GM12878 (cell line): Measurements from ENCODE around the gene CHSY3. TPM values are rescaled to one million over a fixed set of nuclear protein-coding genes. Genes with fewer than 3 reads are reported as not detected.

Experiments
- ATAC-seq: fragments of 200-7000 bp; cut with Tn5 transposase; 3 replicates; pipeline ENCODE4 v1.9.1; 2020; ENCODE audit warnings: mild to moderate bottlenecking, moderate library complexity
- BruUV-seq: library from RNA; stranded (reverse); fragments of 400-500 nt; replicated peaks from 2 replicates; lab custom pipeline; 2021; lab: Mats Ljungman, UMichigan
- CTCF ChIA-PET: fragments of 300-600 bp; sonication (Branson Sonifier 250); formaldehyde crosslinking; extraction: SDS; loops from one replicate; lab custom pipeline; 2021; ENCODE audit warnings: inconsistent platforms; lab: Yijun Ruan, JAX
- POLR2A ChIA-PET: fragments of 350-600 bp; formaldehyde crosslinking; extraction: SDS; loops from one replicate; lab custom pipeline; 2021; ENCODE audit warnings: inconsistent platforms; lab: Charles Lee
- RAD21 ChIA-PET: fragments of 300-600 bp; sonication (Branson Sonifier 250); formaldehyde crosslinking; loops from one replicate; lab custom pipeline; 2023; ENCODE audit warnings: antibody characterized with exemption; ENCODE audit not compliant: unreplicated experiment; lab: Charles Lee
- SMC1A ChIA-PET: fragments of 300-600 bp; sonication (Branson Sonifier 250); formaldehyde crosslinking; loops from one replicate; lab custom pipeline; 2023; ENCODE audit not compliant: unreplicated experiment, uncharacterized antibody; lab: Charles Lee
- DNase-seq: peaks from one replicate; pipeline ENCODE4 v3.0.0-alpha.2; 2011; ENCODE audit warnings: low read depth, low spot score
- FAIRE-seq: peaks from 3 replicates; lab custom pipeline; 2011; peaks lifted over from hg19 to GRCh38; lab: Jason Lieb, UNC
- H2AFZ ChIP-seq: 2 replicates; pipeline ENCODE4 v1.6.0; 2011; ENCODE audit warnings: low read depth, low read length, control low read depth; ENCODE audit not compliant: control insufficient read depth
- H3K27ac ChIP-seq: 2 replicates; pipeline ENCODE4 v1.5.1; 2011; ENCODE audit warnings: control low read depth; ENCODE audit not compliant: control insufficient read depth, insufficient read depth
- H3K27me3 ChIP-seq, 2 experiments: replicated peaks in 1 of 2; 2 replicates each; pipeline versions ENCODE4 v1.6.0 to v1.6.1; 2011; ENCODE audit warnings: low read length in 1 of 2; ENCODE audit not compliant: control insufficient read depth in 2 of 2, insufficient read depth in 2 of 2
- H3K36me3 ChIP-seq, 2 experiments: 2 replicates each; pipeline ENCODE4 v1.5.1; 2011; ENCODE audit warnings: low read length in 1 of 2; ENCODE audit not compliant: control insufficient read depth in 2 of 2, insufficient read depth in 2 of 2
- H3K4me1 ChIP-seq: 2 replicates; pipeline ENCODE4 v1.6.1; 2011; ENCODE audit warnings: mild to moderate bottlenecking, low read length, moderate library complexity, mixed read lengths; ENCODE audit not compliant: control insufficient read depth, insufficient read depth
- H3K4me2 ChIP-seq: 2 replicates; pipeline ENCODE4 v1.6.0; 2011; ENCODE audit warnings: control low read depth; ENCODE audit not compliant: control insufficient read depth, insufficient read depth
- H3K4me3 ChIP-seq: fragments of 200-600 bp; sonication (generic); 2 replicates; pipeline ENCODE4 v1.5.1; 2016
- H3K79me2 ChIP-seq: 2 replicates; pipeline ENCODE4 v1.6.0; 2011; ENCODE audit warnings: low read length; ENCODE audit not compliant: control insufficient read depth, insufficient read depth
- H3K9ac ChIP-seq: 2 replicates; pipeline ENCODE4 v1.8.0; 2011; ENCODE audit warnings: low read length, control low read depth, mixed read lengths; ENCODE audit not compliant: control insufficient read depth, insufficient read depth
- H3K9me3 ChIP-seq: replicated peaks from 3 replicates; pipeline ENCODE4 v1.5.1; 2011; ENCODE audit warnings: mild to moderate bottlenecking, low read length; ENCODE audit not compliant: control insufficient read depth, insufficient read depth
- H4K20me1 ChIP-seq: 2 replicates; pipeline ENCODE4 v1.6.0; 2011; ENCODE audit not compliant: control insufficient read depth, insufficient read depth
- BRCA1 ChIP-seq: IDR thresholded peaks from 2 replicates; pipeline ENCODE4 v1.6.1; 2011; ENCODE audit warnings: low read depth, low read length, improper control_type of control experiment
- CREB1 ChIP-seq: IDR thresholded peaks from 2 replicates; pipeline ENCODE4 v1.6.1; 2012; ENCODE audit warnings: low read depth, mild to moderate bottlenecking, inconsistent platforms
- LARP7 ChIP-seq: fragments of 450-650 bp; IDR thresholded peaks from 2 replicates; pipeline ENCODE4 v1.6.1; 2017; ENCODE audit warnings: mild to moderate bottlenecking
- MTA2 ChIP-seq: fragments of 450-650 bp; IDR thresholded peaks from 2 replicates; pipeline ENCODE4 v1.6.1; 2016; ENCODE audit warnings: low read depth, mild to moderate bottlenecking, moderate library complexity
- PAX5 ChIP-seq: IDR thresholded peaks from 2 replicates; pipeline ENCODE4 v1.6.1; 2011; ENCODE audit warnings: low read depth, low read length, borderline replicate concordance
- PRDM15 ChIP-seq: fragments of 450-650 bp; formaldehyde crosslinking; IDR thresholded peaks from 2 replicates; pipeline ENCODE4 v1.4.0; 2020; ENCODE audit warnings: mild to moderate bottlenecking, moderate library complexity
- SUZ12 ChIP-seq: fragments of 200-600 bp; sonication (generic); IDR thresholded peaks from one replicate; pipeline ENCODE4 v1.6.1; 2018; ENCODE audit warnings: antibody characterized with exemption, mild to moderate bottlenecking; ENCODE audit not compliant: unreplicated experiment
- TAF1 ChIP-seq: IDR thresholded peaks from 2 replicates; pipeline ENCODE4 v1.6.1; 2011; ENCODE audit warnings: mild to moderate bottlenecking, low read depth, low read length, borderline replicate concordance
- TARDBP ChIP-seq: IDR thresholded peaks from 2 replicates; pipeline ENCODE4 v1.6.1; 2016; ENCODE audit warnings: borderline replicate concordance
- ZBED1 ChIP-seq: IDR thresholded peaks from 2 replicates; pipeline ENCODE4 v1.6.1; 2016; ENCODE audit warnings: borderline replicate concordance
- ZNF207 ChIP-seq: fragments of 450-650 bp; IDR thresholded peaks from 2 replicates; pipeline ENCODE4 v1.6.1; 2014; ENCODE audit warnings: antibody characterized with exemption, mild to moderate bottlenecking, borderline replicate concordance
- WGBS: methylation state at CpG from one replicate; pipeline ENCODE4 v1.1.6; 2016; ENCODE audit warnings: low lambda C conversion rate; ENCODE audit not compliant: insufficient replicate concordance, insufficient coverage; ENCODE audit errors: missing lambda C conversion rate; 5-methylcytosine and 5-hydroxymethylcytosine counted together
- in situ Hi-C: fragments of 300-500 bp; cut with MboI; formaldehyde crosslinking; loops from 9 replicates; pipeline ENCODE4 v1.14.3; 2018; ENCODE audit warnings: mixed read lengths
- intact Hi-C: fragments of 100-400 bp; cut with micrococcal nuclease; formaldehyde crosslinking; loops from one replicate; pipeline ENCODE4 v1.14.2; 2022; ENCODE audit not compliant: unreplicated experiment
- polyA plus RNA-seq, 11 experiments: library from polyadenylated mRNA; depleted of rRNA in 4 of 11; unstranded in 6 of 11; stranded (reverse) in 5 of 11; fragments of >200 nt; fragmentation: Nextera tagmentation in 4 of 11; fragmentation: Illumina TruSeq in 1 of 11; extraction: Ambion mirVana in 4 of 11; extraction: Trizol in 1 of 11; gene quantifications; 1 replicate in 1 of 11; 2 replicates in 10 of 11; pipeline versions ENCODE4 v1.2.1 to v1.2.3, GENCODE V29; 2011 to 2016; ENCODE audit warnings: inconsistent platforms in 2 of 11, missing spikeins in 2 of 11, low read depth in 1 of 11
- total RNA-seq, 4 experiments: library from RNA; depleted of rRNA in 3 of 4; stranded (reverse); fragments of >200 nt in 3 of 4; fragmentation: Illumina TruSeq in 1 of 4; extraction: Trizol in 1 of 4; gene quantifications; 2 replicates each; pipeline versions ENCODE4 v1.2.1 to v1.2.3, GENCODE V29; 2013 to 2021

The CHSY3 gene
- total and polyA plus RNA-seq, 10 of the 15 experiments (the other 5 are each of a cell fraction or from before 2014, with no cell fraction given), result not detected

DNA sequence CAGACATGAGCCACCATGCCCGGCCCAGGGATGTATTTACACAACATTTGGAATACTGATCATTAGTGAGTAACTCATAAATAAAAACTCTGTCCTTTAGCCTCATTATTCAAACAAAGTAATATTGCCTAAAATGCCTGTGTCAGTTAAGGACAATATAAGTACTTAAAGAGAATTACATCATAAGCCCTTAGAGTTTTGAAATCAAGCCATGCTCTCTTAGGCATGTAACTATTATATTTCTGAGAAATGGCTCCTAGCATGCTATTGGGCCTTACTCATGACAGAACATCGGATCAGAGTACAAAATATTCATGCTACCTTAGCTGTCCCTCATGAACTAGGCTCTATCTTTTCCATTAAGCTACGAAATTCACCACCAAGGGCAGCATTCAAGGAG lies 309.3 kb downstream of the CHSY3 start (continued):
- TF ChIP-seq TAF1 (no peak), SUZ12 (no peak), PAX5 (no peak), BRCA1 (no peak)

GRCh38 chr5:130216286-130216685 lies 312.0 kb downstream of the CHSY3 start:
- no peak overlapping the region for H3K4me3 ChIP-seq
- H3K9ac ChIP-seq, result no peak overlapping the region
- H3K9me3 ChIP-seq, result no peaks in the 10 kb centered on the region
- no peaks in the 10 kb centered on the region for H3K27me3 ChIP-seq
- intact Hi-C loops (no loop called here), in situ Hi-C loops (no loop called here)
- CTCF ChIA-PET, result no interaction called here
- no TSS peak for BruUV-seq
- H3K27ac ChIP-seq, result no peak overlapping the region
- H3K4me2 ChIP-seq, result no peak overlapping the region
- DNase-seq (no peak), FAIRE-seq (no peak), ATAC-seq (no peak)
- POLR2A ChIA-PET, result no interaction called here
- no peaks in the 10 kb centered on the region for H3K79me2 ChIP-seq
- SMC1A ChIA-PET, result no interaction called here
- no peak for TF ChIP-seq ZBED1
- no peak for TF ChIP-seq ZNF207
- TF ChIP-seq BRCA1, result no peak
- no peak for TF ChIP-seq LARP7
- TF ChIP-seq CREB1, result no peak
- no peak for TF ChIP-seq MTA2
- no peak for TF ChIP-seq PRDM15 (CRISPR knock-in tag)
- no peak for TF ChIP-seq TARDBP
- H4K20me1 ChIP-seq, result no peaks in the 10 kb centered on the region
- H3K36me3 ChIP-seq, result no peaks in the 10 kb centered on the region
- no peaks in the 10 kb centered on the region for H3K4me1 ChIP-seq
- 3% methylated on average over 2 of the region's 2 CpGs for WGBS
- no peak overlapping the region for H2AFZ ChIP-seq
- RAD21 ChIA-PET, result interaction anchor here (1.1 kb wide), 1 partner anchor 132 kb away, joined by 3 read pairs; no protein-coding TSS in a partner anchor
